NT2/D1 (cell line): Measurements from ENCODE around the gene NLGN1.

Experiments
- SUZ12 ChIP-seq: IDR thresholded peaks from 2 replicates; pipeline ENCODE4 v1.6.1; 2011; ENCODE audit not compliant: insufficient read length, insufficient read depth; ENCODE audit errors: extremely low read depth
- YY1 ChIP-seq: IDR thresholded peaks from 2 replicates; pipeline ENCODE4 v1.6.1; 2011; ENCODE audit not compliant: insufficient read length, insufficient read depth
- ZNF274 ChIP-seq: IDR thresholded peaks from 2 replicates; pipeline ENCODE4 v1.6.1; 2011; ENCODE audit warnings: mild to moderate bottlenecking, low read depth, low read length

- TF ChIP-seq YY1 (no peak), SUZ12 (no peak), ZNF274 (no peak)
These were observed 704.7 kb downstream of the NLGN1 start for GRCh38 chr3:174102274-174102673.
